ENCODE measurements around the gene CEP70. TPM values are rescaled to one million over a fixed set of nuclear protein-coding genes. Genes with fewer than 3 reads are reported as not detected.
"Not testable (repeated sequence)": the region's sequence is repeated elsewhere in the genome, so short reads cannot be mapped to it uniquely, and the experiment has no call there.

The CEP70 gene
- total RNA-seq, 2 donors from 2014 or later: 36.9 to 37.4 TPM

DNA sequence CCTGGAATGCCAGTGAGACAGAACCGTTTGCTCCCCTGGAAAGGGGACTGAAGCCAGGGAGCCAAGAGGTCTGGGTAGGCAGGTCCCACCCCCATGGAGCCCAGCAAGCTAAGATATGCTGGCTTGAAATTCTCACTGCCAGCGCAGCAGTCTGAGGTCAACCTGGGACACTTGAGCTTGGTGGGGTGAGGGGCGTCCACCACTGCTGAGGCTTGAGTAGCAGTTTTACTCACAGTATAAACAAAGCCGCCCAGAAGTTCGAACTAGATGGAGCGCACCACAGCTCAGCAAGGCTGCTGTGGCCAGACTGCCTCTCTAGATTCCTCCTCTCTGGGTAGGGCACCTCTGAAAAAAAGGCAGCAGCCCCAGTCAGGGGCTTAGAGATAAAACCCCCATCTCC lies 33.6 kb downstream of the CEP70 start:
- DNase-seq: no peak
- 99 to 100% methylated on average over 1 to 6 of the region's 6 CpGs for WGBS, 2 donors
- ATAC-seq: no peak
- Histone ChIP-seq H3K4me1 (no peaks in the 10 kb centered on the region), H3K36me3 (replicated peaks in 1 of 2; ENCODE audit: insufficient read depth in 1 of 2, low read depth in 2 of 2) (peaks cover 3% of the 10 kb centered on the region in 2 donors), H3K9me3 (peaks cover 0 to 25% (median 0%) of the 10 kb centered on the region in 3 donors), H3K27me3 (no peaks in the 10 kb centered on the region), H3K4me3 (no peak overlapping the region), H3K27ac (no peak overlapping the region)
- TF ChIP-seq, protein P1, sequence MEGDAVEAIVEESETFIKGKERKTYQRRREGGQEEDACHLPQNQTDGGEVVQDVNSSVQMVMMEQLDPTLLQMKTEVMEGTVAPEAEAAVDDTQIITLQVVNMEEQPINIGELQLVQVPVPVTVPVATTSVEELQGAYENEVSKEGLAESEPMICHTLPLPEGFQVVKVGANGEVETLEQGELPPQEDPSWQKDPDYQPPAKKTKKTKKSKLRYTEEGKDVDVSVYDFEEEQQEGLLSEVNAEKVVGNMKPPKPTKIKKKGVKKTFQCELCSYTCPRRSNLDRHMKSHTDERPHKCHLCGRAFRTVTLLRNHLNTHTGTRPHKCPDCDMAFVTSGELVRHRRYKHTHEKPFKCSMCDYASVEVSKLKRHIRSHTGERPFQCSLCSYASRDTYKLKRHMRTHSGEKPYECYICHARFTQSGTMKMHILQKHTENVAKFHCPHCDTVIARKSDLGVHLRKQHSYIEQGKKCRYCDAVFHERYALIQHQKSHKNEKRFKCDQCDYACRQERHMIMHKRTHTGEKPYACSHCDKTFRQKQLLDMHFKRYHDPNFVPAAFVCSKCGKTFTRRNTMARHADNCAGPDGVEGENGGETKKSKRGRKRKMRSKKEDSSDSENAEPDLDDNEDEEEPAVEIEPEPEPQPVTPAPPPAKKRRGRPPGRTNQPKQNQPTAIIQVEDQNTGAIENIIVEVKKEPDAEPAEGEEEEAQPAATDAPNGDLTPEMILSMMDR (IDR thresholded peaks at IDR 0.05): no peak
- TF ChIP-seq POLR2A (IDR thresholded peaks at IDR 0.05): no peak
- intact Hi-C loops (cut with DNase I): no loop called here

DNA sequence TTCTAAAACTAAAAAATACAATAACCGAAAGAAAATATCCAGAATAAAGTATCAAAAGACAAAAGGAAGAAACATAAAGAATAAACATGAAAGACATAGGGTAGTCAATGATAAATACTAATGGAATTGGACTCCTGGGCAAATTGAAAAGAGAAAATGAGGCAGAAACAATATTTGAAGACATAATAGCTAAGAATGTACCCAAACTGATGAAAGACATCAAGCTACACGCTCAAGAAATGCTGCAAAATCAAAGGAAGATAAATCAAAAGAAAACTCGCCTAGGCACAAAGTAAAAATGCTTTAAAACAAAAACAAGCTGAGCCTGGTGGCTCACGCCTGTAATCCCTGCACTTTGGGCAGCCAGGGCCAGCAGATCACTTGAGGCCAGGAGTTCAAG lies 34.9 kb downstream of the CEP70 start:
- no peak for TF ChIP-seq POLR2A (IDR thresholded peaks at IDR 0.05)
- TF ChIP-seq, protein P1 (IDR thresholded peaks at IDR 0.05): no peak
- Histone ChIP-seq H3K36me3 (replicated peaks in 1 of 2; ENCODE audit: insufficient read depth in 1 of 2, low read depth in 2 of 2) (peaks cover 3% of the 10 kb centered on the region in 2 donors), H3K27me3 (no peaks in the 10 kb centered on the region), H3K9me3 (peaks cover 0 to 25% (median 0%) of the 10 kb centered on the region in 3 donors), H3K4me3 (no peak overlapping the region), H3K4me1 (no peaks in the 10 kb centered on the region), H3K27ac (no peak overlapping the region)
- WGBS, 2 donors: 87 to 98% methylated on average over 4 of the region's 4 CpGs
- intact Hi-C loops (cut with DNase I): no loop called here
- DNase-seq (no peak), ATAC-seq (no peak)

DNA sequence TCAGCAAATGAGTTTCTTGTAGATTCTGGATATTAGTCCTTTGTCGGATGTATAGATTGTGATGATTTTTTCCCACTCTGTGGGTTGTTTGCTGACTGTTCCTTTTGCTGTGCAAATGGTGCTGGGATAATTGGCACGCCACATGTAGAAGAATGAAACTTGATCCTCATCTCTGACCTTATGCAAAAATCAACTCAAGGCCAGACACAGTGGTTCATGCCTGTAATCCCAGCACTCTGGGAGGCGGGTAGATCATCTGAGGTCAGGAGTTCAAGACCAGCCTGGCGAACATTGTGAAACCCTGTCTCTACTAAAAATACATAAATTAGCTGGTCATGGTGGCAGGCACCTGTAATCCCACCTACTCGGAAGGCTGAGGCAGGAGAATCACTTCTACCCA lies 39.3 kb downstream of the CEP70 start:
- H3K4me1 ChIP-seq; H3K27me3 ChIP-seq; intact Hi-C loops (cut with DNase I); H3K4me3 ChIP-seq; DNase-seq; ATAC-seq; H3K27ac ChIP-seq; H3K36me3 ChIP-seq (replicated peaks in 1 of 2; ENCODE audit: insufficient read depth in 1 of 2, low read depth in 2 of 2): not testable (repeated sequence)
- WGBS, 2 donors: 94 to 97% methylated on average over 5 of the region's 5 CpGs
- H3K9me3 ChIP-seq: peaks cover 0 to 13% (median 0%) of the 10 kb centered on the region in 3 donors

DNA sequence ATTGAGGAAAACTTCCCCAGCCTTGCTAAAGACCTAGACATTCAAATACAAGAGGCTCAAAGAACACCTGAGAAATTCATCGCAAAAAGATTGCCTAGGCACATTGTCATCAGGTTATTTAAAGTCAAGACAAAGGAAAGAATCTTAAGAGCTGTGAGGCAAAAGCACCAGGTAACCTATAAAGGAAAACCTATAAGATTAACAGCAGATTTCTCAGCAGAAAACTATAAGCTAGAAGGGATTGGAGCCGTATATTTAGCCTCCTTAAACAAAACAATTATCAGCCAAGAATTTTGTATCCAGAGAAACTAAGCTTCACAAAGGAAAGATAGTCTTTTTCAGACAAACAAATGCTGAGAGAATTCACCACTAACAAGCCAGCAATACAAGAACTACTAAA lies 43.1 kb downstream of the CEP70 start:
- H3K9me3 ChIP-seq; intact Hi-C loops (cut with DNase I); H3K4me1 ChIP-seq; H3K27me3 ChIP-seq; H3K4me3 ChIP-seq; DNase-seq; ATAC-seq; H3K27ac ChIP-seq: not testable (repeated sequence)
- 94 to 96% methylated on average over 2 of the region's 2 CpGs for WGBS, 2 donors
- peaks cover 9 to 11% of the 10 kb centered on the region in 2 donors for H3K36me3 ChIP-seq (replicated peaks in 1 of 2; ENCODE audit: insufficient read depth in 1 of 2, low read depth in 2 of 2)

DNA sequence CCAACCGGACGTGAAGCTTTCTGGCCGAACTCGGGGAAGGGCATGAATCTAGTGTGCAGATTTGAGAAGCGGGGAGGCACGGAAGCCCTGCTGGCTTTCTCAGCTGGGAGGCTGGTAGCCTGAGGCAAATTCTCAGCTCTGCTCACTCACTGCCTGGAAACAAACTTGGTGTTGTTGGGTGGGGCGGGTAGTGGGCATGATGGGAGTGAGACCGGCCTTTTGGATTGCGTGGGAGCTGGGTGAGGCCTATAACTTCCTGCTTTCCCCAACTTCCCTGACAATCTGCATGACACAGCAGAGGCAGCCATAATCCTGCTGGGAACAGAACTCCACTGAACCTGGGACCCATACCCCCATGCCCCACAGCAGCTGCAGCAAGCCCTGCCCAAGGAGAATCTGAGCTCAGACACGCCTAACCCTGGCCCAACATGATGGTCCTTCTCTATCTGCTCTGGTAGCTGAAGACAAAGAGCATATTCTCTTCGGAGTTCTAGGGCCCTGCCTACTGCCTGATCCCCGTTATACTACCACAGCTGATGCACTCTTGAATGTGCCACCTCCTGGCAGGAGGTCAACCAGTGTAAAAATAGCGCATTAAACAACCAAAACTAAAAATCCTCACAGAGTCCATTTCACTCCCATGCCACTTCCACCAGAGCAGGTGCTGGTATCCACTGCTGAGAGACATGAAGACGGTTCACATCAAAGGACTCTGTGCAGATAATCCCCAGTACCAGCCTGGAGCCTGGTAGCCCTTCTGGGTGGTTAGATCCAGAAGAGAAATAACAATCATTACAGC lies 44.7 kb downstream of the CEP70 start:
- H3K9me3 ChIP-seq: peaks cover 0 to 13% (median 0%) of the 10 kb centered on the region in 3 donors
- no peak for ATAC-seq
- H3K4me1 ChIP-seq: no peaks in the 10 kb centered on the region
- no peak for TF ChIP-seq POLR2A (IDR thresholded peaks at IDR 0.05)
- TF ChIP-seq, protein P1 (IDR thresholded peaks at IDR 0.05): no peak
- H3K4me3 ChIP-seq: no peak overlapping the region
- 98% methylated on average over 14 of the region's 14 CpGs for WGBS, 2 donors
- intact Hi-C loops (cut with DNase I): no loop called here
- no peaks in the 10 kb centered on the region for H3K27me3 ChIP-seq
- no peak for DNase-seq
- H3K27ac ChIP-seq: no peak overlapping the region
- peaks cover 8 to 10% of the 10 kb centered on the region in 2 donors for H3K36me3 ChIP-seq (replicated peaks in 1 of 2; ENCODE audit: insufficient read depth in 1 of 2, low read depth in 2 of 2)

Measured in body of pancreas (tissue), 4 donors.